ENCODE results near the gene SLC12A5.
"Not testable (repeated sequence)": the region's sequence is repeated elsewhere in the genome, so short reads cannot be mapped to it uniquely, and the experiment has no call there.

The SLC12A5 gene

GRCh38 chr20:46081074-46081473, 52.1 kb downstream of the SLC12A5 start:
- no peak for DNase-seq (ENCODE audit: low read depth)

GRCh38 chr20:46083101-46083500, 54.1 kb downstream of the SLC12A5 start:
- no peak for DNase-seq (ENCODE audit: low read depth)

DNA sequence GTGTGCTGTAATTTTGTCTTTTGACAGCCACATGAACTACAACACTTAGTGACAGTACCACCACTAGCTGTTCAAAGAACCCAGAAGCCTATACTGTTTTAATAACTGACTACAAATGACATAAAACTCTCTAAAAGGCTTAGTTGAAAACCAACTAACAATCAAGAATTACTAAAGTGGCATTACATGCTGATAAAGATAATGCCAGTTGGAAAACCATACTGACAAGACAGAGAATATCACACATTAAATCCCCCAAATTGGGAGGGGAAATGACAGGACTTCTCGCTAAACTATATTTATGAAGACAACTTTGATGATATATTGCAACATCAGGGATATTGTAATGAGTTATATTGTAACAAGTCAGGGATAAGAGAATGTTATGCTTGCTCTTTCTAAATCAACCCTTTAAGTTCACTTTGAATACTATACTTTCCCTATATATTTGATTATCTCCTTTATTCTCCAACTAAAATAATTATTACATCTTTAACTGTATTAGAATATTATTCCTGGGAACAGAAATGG, 54.6 kb downstream of the SLC12A5 start:
- no peak for DNase-seq (ENCODE audit: low read depth)

DNA sequence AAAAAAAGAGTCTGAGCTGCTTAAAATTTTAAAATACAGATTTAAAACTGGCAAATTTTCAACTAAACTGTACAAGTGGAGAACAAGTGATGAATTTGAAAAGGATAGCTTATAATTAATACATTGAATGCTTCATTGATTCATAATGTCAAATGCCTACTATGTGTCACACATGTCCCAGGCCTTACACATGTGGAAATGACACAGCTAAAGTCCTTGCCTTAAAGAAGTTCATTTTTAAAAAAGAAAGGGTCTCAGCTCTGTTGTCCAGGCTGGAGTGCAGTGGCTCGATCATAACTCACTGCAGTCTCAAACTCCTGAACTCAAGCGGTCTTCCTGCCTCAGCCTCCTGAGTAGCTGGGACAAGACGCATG, 55.8 kb downstream of the SLC12A5 start:
- DNase-seq (ENCODE audit: low read depth): no peak

GRCh38 chr20:46085179-46085851, 56.3 kb downstream of the SLC12A5 start:
- DNase-seq (ENCODE audit: low read depth): no peak

DNA sequence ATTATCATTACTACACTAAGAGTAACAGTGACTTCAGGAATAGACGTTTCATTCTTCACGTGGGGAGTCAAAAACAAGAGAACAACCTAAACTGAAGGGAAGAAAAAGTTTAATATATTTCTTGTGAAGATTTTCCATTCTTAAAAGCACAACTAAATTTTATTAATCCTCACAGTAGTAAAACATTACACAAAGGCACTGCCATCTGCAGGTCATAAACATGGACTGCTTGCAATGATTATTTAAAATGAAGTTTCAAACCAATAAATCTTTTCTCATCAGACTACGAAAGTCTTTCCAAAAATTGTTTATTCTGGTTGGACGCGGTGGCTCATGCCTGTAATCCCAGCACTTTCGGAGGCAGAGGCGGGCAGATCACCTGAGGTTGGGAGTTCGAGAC, 58.1 kb downstream of the SLC12A5 start:
- DNase-seq (ENCODE audit: low read depth): no peak

GRCh38 chr20:46088409-46089166, 59.6 kb downstream of the SLC12A5 start:
- no peak for DNase-seq (ENCODE audit: low read depth)

DNA sequence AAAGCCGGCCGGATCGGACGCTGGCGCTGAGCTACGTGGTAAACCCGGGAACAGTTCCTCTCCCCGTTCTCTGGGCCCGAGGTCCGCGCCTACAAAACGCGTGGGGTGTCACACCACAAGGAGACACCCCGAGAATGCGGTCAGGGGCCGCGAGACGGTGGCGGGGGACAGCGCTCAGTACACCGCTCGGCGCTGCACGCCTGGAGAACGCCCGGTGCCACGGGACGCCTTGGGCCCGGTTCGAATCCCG, 60.1 kb downstream of the SLC12A5 start:
- DNase-seq (ENCODE audit: low read depth): no peak

- peak; percentile 93 for DNase-seq (ENCODE audit: low read depth)
Observed at GRCh38 chr20:46089417-46090388, 60.7 kb downstream of the SLC12A5 start, which contains the start of gene NCOA5. TSS of gene NCOA5 (minus strand) at chr20:46089962. CDS start at chr20:46079424, 10,538 bp downstream.

GRCh38 chr20:46091622-46092535, 62.9 kb downstream of the SLC12A5 start:
- not testable (repeated sequence) for DNase-seq (ENCODE audit: low read depth)

GRCh38 chr20:46093531-46093930, 64.5 kb downstream of the SLC12A5 start:
- no peak for DNase-seq (ENCODE audit: low read depth)

DNA sequence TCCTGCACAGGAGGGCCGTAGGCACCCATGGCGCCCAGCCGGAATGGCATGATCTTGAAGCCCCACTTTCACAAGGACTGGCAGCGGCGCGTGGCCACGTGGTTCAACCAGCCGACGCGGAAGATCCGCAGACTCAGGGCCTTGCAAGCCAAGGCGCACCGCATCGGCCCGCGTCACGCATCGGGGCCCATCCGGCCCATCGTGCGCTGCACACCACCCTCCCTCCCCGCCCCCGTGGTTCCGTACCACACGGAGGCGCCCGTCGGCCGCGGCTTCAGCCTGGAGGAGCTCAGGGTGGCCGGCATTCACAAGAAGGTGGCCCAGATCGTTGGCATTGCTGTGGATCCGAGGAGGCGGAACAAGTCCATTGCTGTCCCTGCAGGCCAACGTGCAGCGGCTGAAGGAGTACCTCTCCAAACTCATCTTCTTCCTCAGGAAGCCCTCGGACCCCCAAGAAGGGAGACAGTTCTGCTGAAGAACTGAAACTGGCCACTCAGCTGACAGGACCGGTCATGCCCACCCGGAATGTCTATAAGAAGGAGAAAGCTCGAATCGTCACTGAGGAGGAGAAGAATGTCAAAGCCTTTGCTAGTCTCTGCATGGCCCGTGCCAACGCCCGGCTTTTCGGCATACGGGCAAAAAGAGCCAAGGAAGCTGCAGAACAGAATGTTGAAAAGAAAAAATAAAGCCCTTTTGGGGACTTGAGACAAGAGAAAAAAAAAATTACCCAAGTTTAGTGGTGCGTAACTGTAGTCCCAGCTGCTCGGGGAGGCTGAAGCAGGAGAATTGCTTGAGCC, 70.7 kb downstream of the SLC12A5 start:
- no peak for DNase-seq (ENCODE audit: low read depth)

GRCh38 chr20:46100444-46100843, 71.4 kb downstream of the SLC12A5 start:
- DNase-seq (ENCODE audit: low read depth): not testable (repeated sequence)

GRCh38 chr20:46100988-46101387, 72.0 kb downstream of the SLC12A5 start:
- DNase-seq (ENCODE audit: low read depth): no peak

GRCh38 chr20:46101957-46102356, 72.9 kb downstream of the SLC12A5 start:
- DNase-seq (ENCODE audit: low read depth): no peak

DNA sequence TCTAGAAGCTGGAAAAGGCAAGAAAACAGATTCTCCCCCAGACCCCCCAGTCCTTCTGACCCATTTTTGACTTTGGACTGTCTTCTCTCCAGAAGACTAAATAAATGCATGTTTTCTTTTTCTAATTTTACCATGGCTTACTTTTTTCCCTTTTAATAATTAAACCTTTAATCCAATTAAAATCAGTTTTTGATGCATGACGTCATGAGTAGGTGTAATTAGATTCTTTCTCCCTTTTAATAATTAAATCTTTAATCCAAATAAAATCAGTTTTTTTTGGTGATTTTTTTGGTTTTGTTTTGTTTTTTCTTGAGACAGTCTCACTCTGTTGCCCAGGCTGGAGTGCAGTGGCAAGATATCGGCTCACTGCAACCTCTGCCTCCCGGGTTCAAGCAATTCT, 73.9 kb downstream of the SLC12A5 start:
- DNase-seq (ENCODE audit: low read depth): no peak

DNA sequence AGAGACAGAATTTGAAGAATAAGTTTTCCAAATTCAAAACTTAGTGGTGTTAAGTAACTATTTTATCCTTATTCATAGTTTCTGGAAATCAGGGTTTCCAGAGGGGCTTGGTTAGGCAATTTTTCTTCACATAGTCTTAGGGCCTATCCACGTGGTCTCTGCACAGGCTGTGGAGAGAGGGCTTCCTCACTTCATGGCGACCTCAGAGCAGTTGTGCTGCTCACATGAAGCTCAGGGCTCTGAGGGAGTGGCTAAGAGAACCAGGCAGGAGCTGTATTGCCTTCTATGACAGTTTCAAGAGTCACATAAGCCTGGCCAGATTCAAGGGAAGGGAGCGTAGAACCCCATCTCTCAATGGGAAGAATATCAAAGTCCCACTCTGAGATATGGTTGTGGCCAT, 75.2 kb downstream of the SLC12A5 start:
- DNase-seq (ENCODE audit: low read depth): no peak

- no peak for DNase-seq (ENCODE audit: low read depth)
Observed at GRCh38 chr20:46107061-46107460, 78.0 kb downstream of the SLC12A5 start.

DNA sequence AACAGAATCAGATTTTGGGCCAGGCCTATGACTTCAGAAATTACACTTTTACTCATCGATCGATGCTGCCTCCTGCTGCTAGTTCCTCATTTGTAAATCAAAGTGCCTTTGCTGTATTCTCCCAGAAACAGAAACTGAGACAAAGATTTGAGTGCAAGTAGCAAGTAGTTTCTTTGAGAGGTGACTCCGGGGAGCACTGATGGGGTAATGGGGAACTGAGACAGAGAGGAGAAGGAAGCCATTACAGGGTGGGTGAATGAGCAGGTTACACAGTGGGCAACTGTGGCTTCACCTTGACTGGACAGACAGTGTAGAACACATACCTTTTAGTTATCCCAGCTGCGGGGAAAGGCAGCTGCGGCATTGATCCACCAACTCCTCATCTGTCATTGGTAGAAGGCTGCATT, 79.4 kb downstream of the SLC12A5 start:
- DNase-seq (ENCODE audit: low read depth): no peak

- DNase-seq (ENCODE audit: low read depth): no peak
Observed at GRCh38 chr20:46108976-46109375, 80.0 kb downstream of the SLC12A5 start.

Measured in stimulated activated CD8-positive, alpha-beta memory T cell treated with anti-CD3 and anti-CD28 coated beads, Interleukin-12 subunit alpha, Interleukin-12 subunit beta, amount 100 ng/mL, for 4 hours (primary cell).